Keratinocyte (primary cell): Measurements from ENCODE around the gene ZC2HC1B. TPM values are rescaled to one million over a fixed set of nuclear protein-coding genes. Genes with fewer than 3 reads are reported as not detected.

ENCODE experiments used
- DNase-seq: peaks from one replicate; pipeline ENCODE4 v3.0.0-alpha.2; 2011; ENCODE audit warnings: low read depth, missing footprints, low spot score
- FAIRE-seq: peaks from 2 replicates; lab custom pipeline; 2011; peaks lifted over from hg19 to GRCh38; lab: Jason Lieb, UNC
- H2AFZ ChIP-seq: 2 replicates; pipeline ENCODE4 v1.6.0; 2012; ENCODE audit warnings: low read length, control low read depth, inconsistent platforms; ENCODE audit not compliant: control insufficient read depth
- H3K27ac ChIP-seq: 2 replicates; pipeline ENCODE4 v1.5.1; 2011; ENCODE audit warnings: low read length; ENCODE audit not compliant: control insufficient read depth, insufficient read depth
- H3K27me3 ChIP-seq: 3 replicates; pipeline ENCODE4 v1.6.0; 2011; ENCODE audit warnings: low read length; ENCODE audit not compliant: control insufficient read depth, insufficient read depth; ENCODE audit errors: extremely low read depth
- H3K36me3 ChIP-seq, 2 experiments: 2 replicates in 1 of 2; 3 replicates in 1 of 2; pipeline ENCODE4 v1.5.1; 2011; ENCODE audit warnings: low read length in 2 of 2, mild to moderate bottlenecking in 1 of 2; ENCODE audit not compliant: control insufficient read depth in 2 of 2, insufficient read depth in 2 of 2; ENCODE audit errors: extremely low read depth in 1 of 2
- H3K4me1 ChIP-seq: 3 replicates; pipeline ENCODE4 v1.5.1; 2011; ENCODE audit warnings: low read length; ENCODE audit not compliant: control insufficient read depth, insufficient read depth; ENCODE audit errors: extremely low read depth
- H3K4me2 ChIP-seq: 3 replicates; pipeline ENCODE4 v1.6.0; 2011; ENCODE audit warnings: low read depth, low read length; ENCODE audit not compliant: control insufficient read depth, insufficient read depth; ENCODE audit errors: extremely low read depth
- H3K4me3 ChIP-seq, 3 experiments: fragments of 200-600 bp in 1 of 3; sonication (generic) in 1 of 3; 2 replicates in 2 of 3; 3 replicates in 1 of 3; pipeline ENCODE4 v1.5.1; 2011 to 2016; ENCODE audit warnings: low read length in 3 of 3, mild to moderate bottlenecking in 3 of 3, control low read depth in 2 of 3, inconsistent platforms in 1 of 3, low read depth in 1 of 3, mixed read lengths in 1 of 3, mixed run types in 1 of 3, moderate library complexity in 1 of 3; ENCODE audit not compliant: control insufficient read depth in 2 of 3, insufficient read depth in 2 of 3; ENCODE audit errors: extremely low read depth in 1 of 3
- H3K79me2 ChIP-seq: 2 replicates; pipeline ENCODE4 v1.6.0; 2012; ENCODE audit warnings: low read length; ENCODE audit not compliant: control insufficient read depth, insufficient read depth
- H3K9ac ChIP-seq: 3 replicates; pipeline ENCODE4 v1.6.0; 2011; ENCODE audit warnings: low read length; ENCODE audit not compliant: control insufficient read depth, insufficient read depth; ENCODE audit errors: extremely low read depth
- H3K9me1 ChIP-seq: 3 replicates; pipeline ENCODE4 v1.6.0; 2011; ENCODE audit warnings: low read length; ENCODE audit not compliant: control insufficient read depth, insufficient read depth; ENCODE audit errors: extremely low read depth
- H3K9me3 ChIP-seq: 2 replicates; pipeline ENCODE4 v1.5.1; 2012; ENCODE audit warnings: low read depth, low read length; ENCODE audit not compliant: control insufficient read depth
- H4K20me1 ChIP-seq: 3 replicates; pipeline ENCODE4 v1.6.0; 2011; ENCODE audit warnings: low read length; ENCODE audit not compliant: control insufficient read depth, insufficient read depth; ENCODE audit errors: extremely low read depth
- EZH2 ChIP-seq: IDR thresholded peaks from one replicate; pipeline ENCODE4 v1.6.1; 2012; ENCODE audit warnings: inconsistent platforms, mild to moderate bottlenecking, low read length, moderate library complexity
- dilution Hi-C: fragments of 300-500 bp; cut with MboI; formaldehyde crosslinking; loops from one replicate; pipeline ENCODE4 v1.7.0; 2020; ENCODE audit warnings: low sequenced_read_pairs; ENCODE audit not compliant: extremely low pct_ligation_motif_present
- polyA plus RNA-seq, 5 experiments: library from polyadenylated mRNA; depleted of rRNA in 3 of 5; stranded (reverse) in 3 of 5; stranded (forward) in 1 of 5; unstranded in 1 of 5; fragments of >200 nt; gene quantifications; 1 replicate in 1 of 5; 2 replicates in 3 of 5; 3 replicates in 1 of 5; pipeline versions ENCODE4 v1.2.1 to v1.2.3, GENCODE V29; 2011 to 2012; ENCODE audit warnings: missing spikeins in 2 of 5, low read depth in 1 of 5, low replicate concordance in 1 of 5
- TF ChIP-seq, protein P1 (sequence below), 3 experiments: IDR thresholded peaks in 1 of 3; conservative IDR thresholded peaks in 1 of 3; optimal IDR thresholded peaks in 1 of 3; 2 replicates in 2 of 3; 3 replicates in 1 of 3; pipeline versions ENCODE3 to v1.5.1; 2011; ENCODE audit warnings: low read length in 3 of 3, mild to moderate bottlenecking in 3 of 3, moderate library complexity in 2 of 3, control low read depth in 1 of 3, inconsistent platforms in 1 of 3; ENCODE audit not compliant: insufficient read depth in 2 of 3; ENCODE audit errors: extremely low read depth in 1 of 3

ZC2HC1B gene
- polyA plus RNA-seq, 1 donor (not counting 4 experiments of a cell fraction or from before 2014, with no cell fraction given), result not detected

DNA sequence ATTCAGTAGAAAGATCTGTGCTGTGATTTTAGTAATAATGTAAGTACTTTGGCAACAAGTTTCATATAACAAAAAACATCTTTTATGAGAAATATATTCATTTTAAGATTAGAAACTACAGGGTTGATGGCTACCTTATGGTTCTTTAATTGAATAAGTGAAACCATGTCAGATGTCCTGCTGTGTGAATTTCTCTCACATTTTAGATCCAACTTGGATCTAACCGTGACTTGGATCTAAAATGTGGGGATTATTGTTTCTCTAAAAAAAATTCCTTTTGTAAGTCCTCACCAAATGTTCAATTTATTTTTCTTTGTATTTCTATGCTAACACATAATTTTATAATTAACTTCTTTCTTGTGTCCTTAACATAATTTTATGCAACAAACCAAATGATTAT is 30.4 kb downstream of the ZC2HC1B start:
- H3K9me1 ChIP-seq, result no peaks in the 10 kb centered on the region
- no peaks in the 10 kb centered on the region for H3K4me1 ChIP-seq
- no peaks in the 10 kb centered on the region for H3K36me3 ChIP-seq
- H3K27ac ChIP-seq, result no peak overlapping the region
- H3K4me2 ChIP-seq, result no peak overlapping the region
- no peak overlapping the region for H3K4me3 ChIP-seq
- no peaks in the 10 kb centered on the region for H3K27me3 ChIP-seq
- no peak overlapping the region for H3K9ac ChIP-seq
- DNase-seq (no peak), FAIRE-seq (no peak)
- no peaks in the 10 kb centered on the region for H4K20me1 ChIP-seq
- H3K9me3 ChIP-seq, result no peaks in the 10 kb centered on the region
- no peak overlapping the region for H2AFZ ChIP-seq
- dilution Hi-C loops, result no loop called here
- TF ChIP-seq EZH2, result no peak
- TF ChIP-seq, protein P1, sequence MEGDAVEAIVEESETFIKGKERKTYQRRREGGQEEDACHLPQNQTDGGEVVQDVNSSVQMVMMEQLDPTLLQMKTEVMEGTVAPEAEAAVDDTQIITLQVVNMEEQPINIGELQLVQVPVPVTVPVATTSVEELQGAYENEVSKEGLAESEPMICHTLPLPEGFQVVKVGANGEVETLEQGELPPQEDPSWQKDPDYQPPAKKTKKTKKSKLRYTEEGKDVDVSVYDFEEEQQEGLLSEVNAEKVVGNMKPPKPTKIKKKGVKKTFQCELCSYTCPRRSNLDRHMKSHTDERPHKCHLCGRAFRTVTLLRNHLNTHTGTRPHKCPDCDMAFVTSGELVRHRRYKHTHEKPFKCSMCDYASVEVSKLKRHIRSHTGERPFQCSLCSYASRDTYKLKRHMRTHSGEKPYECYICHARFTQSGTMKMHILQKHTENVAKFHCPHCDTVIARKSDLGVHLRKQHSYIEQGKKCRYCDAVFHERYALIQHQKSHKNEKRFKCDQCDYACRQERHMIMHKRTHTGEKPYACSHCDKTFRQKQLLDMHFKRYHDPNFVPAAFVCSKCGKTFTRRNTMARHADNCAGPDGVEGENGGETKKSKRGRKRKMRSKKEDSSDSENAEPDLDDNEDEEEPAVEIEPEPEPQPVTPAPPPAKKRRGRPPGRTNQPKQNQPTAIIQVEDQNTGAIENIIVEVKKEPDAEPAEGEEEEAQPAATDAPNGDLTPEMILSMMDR (optimal IDR thresholded peaks at IDR 0.05 in 1 of 3, IDR thresholded peaks at IDR 0.05 in 1 of 3, conservative IDR thresholded peaks at IDR 0.05 in 1 of 3; ENCODE audit: extremely low read depth in 1 of 3, insufficient read depth in 2 of 3, low read length in 3 of 3), result no peak
- H3K79me2 ChIP-seq, result no peaks in the 10 kb centered on the region

DNA sequence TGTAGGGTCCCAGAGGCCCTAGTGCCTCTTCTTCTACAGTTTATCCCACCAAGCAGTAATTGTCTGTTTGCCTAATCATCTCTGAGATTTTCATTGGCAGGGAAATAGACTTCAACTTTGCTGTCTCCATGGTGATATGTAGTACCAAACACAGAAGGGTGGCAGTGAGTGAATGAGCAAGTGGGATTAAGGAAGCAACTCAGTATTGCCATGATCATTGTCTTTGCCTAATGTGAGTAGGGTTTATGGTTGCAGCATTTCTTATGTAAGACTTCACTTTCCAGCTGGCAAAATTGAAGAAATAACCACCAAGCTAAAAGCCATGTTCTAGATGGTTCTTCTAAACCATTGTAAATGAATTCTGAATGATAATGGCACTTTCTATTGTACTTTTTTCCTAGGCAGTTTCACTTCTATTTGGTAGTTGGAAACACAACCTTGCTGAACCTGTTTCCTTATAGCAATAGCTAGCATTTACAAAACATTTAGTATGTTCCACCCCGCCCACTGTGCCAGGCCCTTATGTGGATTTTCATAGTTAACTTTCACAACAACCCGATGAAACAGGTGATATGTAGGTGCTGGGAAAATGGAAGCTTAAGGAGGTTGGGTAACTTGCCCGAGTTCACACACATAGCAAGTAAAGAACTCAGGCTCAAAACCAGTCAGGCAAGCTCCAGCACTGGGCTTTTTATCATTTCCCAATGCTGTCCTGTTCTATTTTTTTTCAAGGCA is 32.0 kb downstream of the ZC2HC1B start:
- no peak for TF ChIP-seq EZH2
- TF ChIP-seq, protein P1 (optimal IDR thresholded peaks at IDR 0.05 in 1 of 3, IDR thresholded peaks at IDR 0.05 in 1 of 3, conservative IDR thresholded peaks at IDR 0.05 in 1 of 3; ENCODE audit: extremely low read depth in 1 of 3, insufficient read depth in 2 of 3, low read length in 3 of 3), result no peak
- no peak overlapping the region for H2AFZ ChIP-seq
- no peak overlapping the region for H3K4me3 ChIP-seq
- no peaks in the 10 kb centered on the region for H3K9me3 ChIP-seq
- no peaks in the 10 kb centered on the region for H4K20me1 ChIP-seq
- DNase-seq, result no peak
- no peak for FAIRE-seq
- no peak overlapping the region for H3K27ac ChIP-seq
- dilution Hi-C loops, result no loop called here
- no peaks in the 10 kb centered on the region for H3K27me3 ChIP-seq
- H3K9ac ChIP-seq, result no peak overlapping the region
- H3K4me2 ChIP-seq, result no peak overlapping the region
- H3K4me1 ChIP-seq, result no peaks in the 10 kb centered on the region
- H3K79me2 ChIP-seq, result no peaks in the 10 kb centered on the region
- H3K9me1 ChIP-seq, result no peaks in the 10 kb centered on the region
- H3K36me3 ChIP-seq, result no peaks in the 10 kb centered on the region
